K562 (cell line): ENCODE data around the gene SCN7A.

Experiments used
- TAF7 ChIP-seq: fragments of 450-650 bp; IDR thresholded peaks from 2 replicates; pipeline ENCODE4 v1.6.1; 2016; ENCODE audit warnings: missing genetic modification characterization, missing compliant biosample characterization
- ZNF282 ChIP-seq: sonication (generic); formaldehyde crosslinking; IDR thresholded peaks from 2 replicates; pipeline ENCODE4 v1.8.1; 2023; ENCODE audit warnings: missing genetic modification reagents

DNA sequence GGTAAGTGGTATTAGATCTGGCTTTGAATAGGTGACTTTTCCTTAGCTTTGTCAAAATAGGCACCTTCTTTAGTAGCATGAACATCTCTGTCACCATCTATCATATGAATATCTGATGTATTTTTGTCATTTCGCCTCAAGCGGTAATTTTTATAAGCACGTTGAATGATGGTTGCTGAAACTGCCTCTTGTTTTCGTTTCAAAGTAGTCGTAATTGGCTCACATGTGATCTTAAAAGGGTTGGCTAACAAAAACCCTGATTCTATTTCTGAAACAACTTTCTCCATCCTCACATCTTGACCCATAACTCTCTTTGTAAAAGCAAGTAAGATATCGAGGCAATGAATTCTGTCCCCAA, 88.5 kb downstream of the SCN7A start:
- TF ChIP-seq ZNF282 (CRISPR knock-in tag) = no peak
- no peak for TF ChIP-seq TAF7 (tag)
